ENCODE data around the gene ALX4.

ALX4 gene

GRCh38 chr11:44335052-44335760, 25.3 kb upstream of the ALX4 start:
- no peak for DNase-seq (ENCODE audit: low read depth, low spot score)

GRCh38 chr11:44334356-44335004, 24.5 kb upstream of the ALX4 start:
- DNase-seq (ENCODE audit: low read depth, low spot score) = no peak

- no peak for DNase-seq (ENCODE audit: low read depth, low spot score)
Measured at GRCh38 chr11:44333271-44334218, 23.6 kb upstream of the ALX4 start.

- no peak for DNase-seq (ENCODE audit: low read depth, low spot score)
Measured at GRCh38 chr11:44332665-44333064, 22.7 kb upstream of the ALX4 start.

- DNase-seq (ENCODE audit: low read depth, low spot score) = no peak
Measured at GRCh38 chr11:44329472-44330230, 19.7 kb upstream of the ALX4 start.

GRCh38 chr11:44328138-44328660, 18.3 kb upstream of the ALX4 start:
- DNase-seq (ENCODE audit: low read depth, low spot score) = no peak

GRCh38 chr11:44327730-44328129, 17.8 kb upstream of the ALX4 start:
- no peak for DNase-seq (ENCODE audit: low read depth, low spot score)

- no peak for DNase-seq (ENCODE audit: low read depth, low spot score)
Measured at GRCh38 chr11:44326615-44327475, 16.9 kb upstream of the ALX4 start.

- DNase-seq (ENCODE audit: low read depth, low spot score) = no peak
Measured at GRCh38 chr11:44325698-44326097, 15.8 kb upstream of the ALX4 start.

- DNase-seq (ENCODE audit: low read depth, low spot score) = no peak
Measured at GRCh38 chr11:44324749-44325525, 15.0 kb upstream of the ALX4 start.

- no peak for DNase-seq (ENCODE audit: low read depth, low spot score)
Measured at GRCh38 chr11:44324222-44324621, 14.3 kb upstream of the ALX4 start.

- DNase-seq (ENCODE audit: low read depth, low spot score) = no peak
Measured at GRCh38 chr11:44322243-44322642, 12.3 kb upstream of the ALX4 start.

- DNase-seq (ENCODE audit: low read depth, low spot score) = no peak
Measured at GRCh38 chr11:44321059-44321458, 11.1 kb upstream of the ALX4 start.

GRCh38 chr11:44320289-44320973, 10.5 kb upstream of the ALX4 start:
- DNase-seq (ENCODE audit: low read depth, low spot score) = no peak

GRCh38 chr11:44319552-44320288, 9.8 kb upstream of the ALX4 start:
- DNase-seq (ENCODE audit: low read depth, low spot score) = no peak

GRCh38 chr11:44319170-44319551, 9.2 kb upstream of the ALX4 start:
- DNase-seq (ENCODE audit: low read depth, low spot score) = no peak

GRCh38 chr11:44318369-44318768, 8.4 kb upstream of the ALX4 start:
- no peak for DNase-seq (ENCODE audit: low read depth, low spot score)

- no peak for DNase-seq (ENCODE audit: low read depth, low spot score)
Measured at GRCh38 chr11:44316659-44317240, 6.8 kb upstream of the ALX4 start.
